ENCODE results near the gene CRB2.

- TF ChIP-seq GATA2 (IDR thresholded peaks at IDR 0.05; ENCODE audit: low read depth, low read length) (no peak), GATA3 (IDR thresholded peaks at IDR 0.05; ENCODE audit: low read depth, low read length) (no peak)
Measured at GRCh38 chr9:123358181-123358905, 2.3 kb downstream of the CRB2 start.
